ENCODE data around the gene ORMDL1.

ORMDL1 gene

DNA sequence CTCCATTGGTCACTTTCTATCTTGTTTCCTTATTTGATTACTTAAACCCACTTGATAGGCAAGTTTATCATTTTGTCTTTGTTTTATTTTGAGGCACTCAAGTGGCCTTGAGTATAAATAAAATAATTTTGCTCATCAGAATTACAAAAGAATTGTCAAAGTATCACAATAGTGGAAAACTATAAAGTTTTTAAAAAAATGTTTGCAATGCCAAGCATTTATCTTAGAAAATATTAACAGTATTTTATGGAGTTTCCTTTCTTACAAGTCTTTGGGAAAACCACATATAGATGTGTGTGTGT, 14.8 kb upstream of the ORMDL1 start:
- no peak overlapping the region for H3K4me3 ChIP-seq (replicated peaks; ENCODE audit: low read depth, low read length)
- TF ChIP-seq, protein P1, sequence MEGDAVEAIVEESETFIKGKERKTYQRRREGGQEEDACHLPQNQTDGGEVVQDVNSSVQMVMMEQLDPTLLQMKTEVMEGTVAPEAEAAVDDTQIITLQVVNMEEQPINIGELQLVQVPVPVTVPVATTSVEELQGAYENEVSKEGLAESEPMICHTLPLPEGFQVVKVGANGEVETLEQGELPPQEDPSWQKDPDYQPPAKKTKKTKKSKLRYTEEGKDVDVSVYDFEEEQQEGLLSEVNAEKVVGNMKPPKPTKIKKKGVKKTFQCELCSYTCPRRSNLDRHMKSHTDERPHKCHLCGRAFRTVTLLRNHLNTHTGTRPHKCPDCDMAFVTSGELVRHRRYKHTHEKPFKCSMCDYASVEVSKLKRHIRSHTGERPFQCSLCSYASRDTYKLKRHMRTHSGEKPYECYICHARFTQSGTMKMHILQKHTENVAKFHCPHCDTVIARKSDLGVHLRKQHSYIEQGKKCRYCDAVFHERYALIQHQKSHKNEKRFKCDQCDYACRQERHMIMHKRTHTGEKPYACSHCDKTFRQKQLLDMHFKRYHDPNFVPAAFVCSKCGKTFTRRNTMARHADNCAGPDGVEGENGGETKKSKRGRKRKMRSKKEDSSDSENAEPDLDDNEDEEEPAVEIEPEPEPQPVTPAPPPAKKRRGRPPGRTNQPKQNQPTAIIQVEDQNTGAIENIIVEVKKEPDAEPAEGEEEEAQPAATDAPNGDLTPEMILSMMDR (IDR thresholded peaks at IDR 0.05; ENCODE audit: low read length, missing control alignments): no peak
- DNase-seq (ENCODE audit: low read depth): no peak

DNA sequence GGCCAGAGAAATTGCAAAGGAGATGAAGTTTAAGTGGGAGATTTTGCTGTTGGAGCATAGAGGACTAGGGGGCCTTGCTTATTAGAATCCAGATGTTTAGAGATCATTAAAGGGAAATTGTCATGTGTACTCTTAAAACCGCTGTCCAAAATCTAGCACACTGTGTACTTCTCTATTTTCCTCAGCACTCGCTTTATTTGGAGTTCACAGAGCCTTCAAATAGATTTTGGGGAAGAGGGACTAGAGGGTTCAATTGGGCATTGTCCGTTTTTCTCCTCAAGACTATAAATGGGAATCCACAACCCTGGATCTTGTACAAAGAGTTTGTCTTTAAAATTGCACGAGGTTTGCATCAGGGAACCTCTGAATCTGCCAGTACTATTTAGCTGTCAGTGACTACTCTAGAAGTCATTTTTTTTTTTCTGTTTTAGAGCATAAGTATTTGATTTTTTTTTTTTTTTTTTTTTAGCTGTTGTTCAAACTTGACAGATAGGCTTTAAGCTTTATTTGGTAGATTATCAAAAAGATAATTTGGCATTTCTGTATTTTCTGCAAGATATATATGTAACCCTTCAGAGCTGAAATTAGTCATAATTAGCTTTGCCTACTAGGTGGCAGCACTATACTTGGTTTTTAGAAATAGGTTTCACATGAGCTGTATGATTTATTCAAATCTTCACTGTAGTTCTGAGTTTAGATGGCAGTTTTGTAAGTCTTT, 14.3 kb upstream of the ORMDL1 start:
- TF ChIP-seq, protein P1 (IDR thresholded peaks at IDR 0.05; ENCODE audit: low read length, missing control alignments): peak; percentile 62
- DNase-seq (ENCODE audit: low read depth): peak; percentile 77
- no peak overlapping the region for H3K4me3 ChIP-seq (replicated peaks; ENCODE audit: low read depth, low read length)

DNA sequence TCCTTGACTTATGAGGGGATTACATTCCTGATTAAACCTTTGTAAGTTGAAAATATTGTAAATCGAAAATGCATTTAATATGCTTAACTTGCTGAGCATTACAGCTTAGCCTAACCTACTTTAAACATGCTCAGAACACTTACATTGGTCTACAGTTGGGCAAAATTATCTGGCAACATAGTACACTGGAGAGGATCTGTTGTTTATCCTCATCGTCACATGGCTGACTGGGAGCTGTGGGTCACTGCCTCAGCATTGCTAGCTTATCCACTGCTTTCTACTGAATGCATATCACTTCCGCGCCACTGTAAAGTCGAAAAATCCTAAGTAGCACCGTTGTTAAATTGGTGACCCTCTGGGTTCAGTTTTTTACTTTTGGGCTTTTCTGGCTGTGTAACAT, 13.8 kb upstream of the ORMDL1 start:
- H3K4me3 ChIP-seq (replicated peaks; ENCODE audit: low read depth, low read length): no peak overlapping the region
- DNase-seq (ENCODE audit: low read depth): no peak
- TF ChIP-seq, protein P1 (IDR thresholded peaks at IDR 0.05; ENCODE audit: low read length, missing control alignments): no peak

DNA sequence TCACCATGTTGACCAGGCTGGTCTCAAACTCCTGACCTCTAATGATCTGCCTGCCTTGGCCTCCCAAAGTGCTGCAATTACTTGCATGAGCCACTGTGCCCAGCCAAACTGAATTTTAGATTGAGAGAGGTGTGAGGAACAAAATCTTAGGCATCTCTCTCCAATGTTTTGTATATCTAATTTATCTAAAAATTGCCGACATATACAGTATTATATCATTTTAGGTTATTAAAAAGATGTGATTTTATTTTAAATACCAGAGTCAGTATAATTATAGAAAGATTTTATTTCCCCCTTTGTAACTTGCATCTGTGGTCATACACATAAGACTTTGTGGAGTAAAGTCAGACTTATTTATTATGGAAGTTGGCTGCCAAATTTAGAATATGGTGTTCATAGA, 10.2 kb upstream of the ORMDL1 start:
- no peak for DNase-seq (ENCODE audit: low read depth)
- TF ChIP-seq, protein P1 (IDR thresholded peaks at IDR 0.05; ENCODE audit: low read length, missing control alignments): no peak

DNA sequence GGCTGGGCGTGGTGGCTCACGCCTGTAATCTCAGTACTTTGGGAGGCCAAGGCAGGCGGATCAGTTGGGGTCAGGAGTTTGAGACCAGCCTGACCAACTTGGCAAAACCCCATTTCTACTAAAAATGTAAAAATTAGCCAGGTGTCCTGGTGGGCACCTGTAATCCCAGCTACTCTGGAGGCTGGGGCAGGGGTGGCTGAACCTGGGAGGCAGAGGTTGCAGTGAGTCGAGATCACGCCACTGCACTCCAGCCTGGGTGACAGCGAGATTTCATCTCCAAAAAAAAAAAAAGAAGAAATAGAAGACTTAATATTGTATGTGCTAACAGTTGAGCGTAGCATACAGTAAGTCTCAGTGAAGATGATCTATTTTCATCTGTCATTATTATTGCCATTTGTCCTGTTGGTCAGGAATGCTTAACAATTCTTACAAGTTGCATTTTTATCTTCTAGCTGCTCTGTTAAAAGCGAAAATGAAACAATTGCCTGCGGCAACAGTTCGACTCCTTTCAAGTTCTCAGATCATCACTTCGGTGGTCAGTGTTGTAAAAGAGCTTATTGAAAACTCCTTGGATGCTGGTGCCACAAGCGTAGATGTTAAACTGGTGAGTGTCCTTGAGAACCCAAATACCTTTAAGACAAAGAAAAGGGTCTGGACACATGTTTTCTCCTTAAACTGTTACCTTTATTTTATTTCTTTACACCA, 7.4 kb upstream of the ORMDL1 start:
- H3K4me3 ChIP-seq (replicated peaks; ENCODE audit: low read depth, low read length): no peak overlapping the region
- TF ChIP-seq, protein P1 (IDR thresholded peaks at IDR 0.05; ENCODE audit: low read length, missing control alignments): no peak

More for the DNA sequence above, 10.2 kb upstream of the ORMDL1 start:
- H3K4me3 ChIP-seq (replicated peaks; ENCODE audit: low read depth, low read length): no peak overlapping the region

DNA sequence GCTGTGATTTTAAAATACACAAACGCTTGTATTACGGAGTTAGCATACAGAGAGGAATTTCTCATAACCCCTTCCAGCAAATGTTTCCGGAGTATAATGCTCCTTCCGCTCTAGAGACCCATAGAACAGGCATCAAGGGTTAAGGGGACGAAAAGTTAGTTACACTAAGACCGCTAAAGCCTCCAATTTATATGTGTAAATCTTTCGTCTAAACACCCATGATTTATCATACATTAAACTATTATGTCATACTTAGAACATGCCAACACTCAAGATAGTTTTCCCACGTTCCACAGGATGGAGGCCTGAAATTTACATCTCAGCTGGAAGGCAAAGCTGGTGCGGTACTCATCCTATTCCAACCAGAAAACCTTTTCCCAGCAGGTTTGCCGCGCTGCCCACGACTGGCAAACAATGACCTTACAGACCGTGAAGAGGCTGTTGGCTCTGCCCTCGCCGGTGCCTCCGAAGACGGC, 650 bp downstream of the ORMDL1 start:
- H3K4me3 ChIP-seq (replicated peaks; ENCODE audit: low read depth, low read length): peak overlapping the region; percentile 81
- TF ChIP-seq, protein P1 (IDR thresholded peaks at IDR 0.05; ENCODE audit: low read length, missing control alignments): no peak
- DNase-seq (ENCODE audit: low read depth): peak; percentile 50

More for the DNA sequence above, 7.4 kb upstream of the ORMDL1 start:
- DNase-seq (ENCODE audit: low read depth): no peak
